SK-N-SH treated with all-trans-retinoic acid at 6 μM for 48 hours (cell line): ENCODE measurements around the gene LRP5.
"Not testable (repeated sequence)": the region's sequence is repeated elsewhere in the genome, so short reads cannot be mapped to it uniquely, and the experiment has no call there.

Experiments used
- ATAC-seq: fragments of 200-7000 bp; cut with Tn5 transposase; 3 replicates; pipeline ENCODE4 v1.9.1; 2020; ENCODE audit warnings: mild to moderate bottlenecking, moderate library complexity
- ARNTL ChIP-seq: fragments of 450-650 bp; formaldehyde crosslinking; IDR thresholded peaks from 2 replicates; pipeline ENCODE4 v1.5.0; 2020; ENCODE audit warnings: low read depth, mild to moderate bottlenecking, moderate library complexity, borderline replicate concordance
- BACH2 ChIP-seq: fragments of 250-450 bp; sonication (Bioruptor Pico); IDR thresholded peaks from 2 replicates; pipeline ENCODE4 v1.9.0; 2021; ENCODE audit warnings: mild to moderate bottlenecking, borderline replicate concordance
- CSDC2 ChIP-seq: fragments of 250-450 bp; sonication (Bioruptor Pico); IDR thresholded peaks from 2 replicates; pipeline ENCODE4 v1.5.0; 2020; ENCODE audit warnings: mild to moderate bottlenecking, moderate library complexity
- ESRRG ChIP-seq: fragments of 250-450 bp; sonication (Bioruptor Pico); IDR thresholded peaks from 2 replicates; pipeline ENCODE4 v1.6.1; 2021; ENCODE audit warnings: mild to moderate bottlenecking
- GLIS3 ChIP-seq: fragments of 250-450 bp; sonication (Bioruptor Pico); IDR thresholded peaks from 2 replicates; pipeline ENCODE4 v1.5.0; 2020; ENCODE audit warnings: mild to moderate bottlenecking, moderate library complexity
- ISL1 ChIP-seq: fragments of 250-450 bp; sonication (Bioruptor Pico); IDR thresholded peaks from 2 replicates; pipeline ENCODE4 v2.1.2; 2022; ENCODE audit warnings: mild to moderate bottlenecking, moderate library complexity
- PPARA ChIP-seq: fragments of 250-450 bp; sonication (Bioruptor Pico); IDR thresholded peaks from 2 replicates; pipeline ENCODE4 v1.5.0; 2020; ENCODE audit warnings: mild to moderate bottlenecking, borderline replicate concordance
- RARB ChIP-seq: fragments of 250-450 bp; sonication (Bioruptor Pico); IDR thresholded peaks from 2 replicates; pipeline ENCODE4 v1.8.0; 2021; ENCODE audit warnings: mild to moderate bottlenecking, moderate library complexity
- SNAI2 ChIP-seq: fragments of 250-450 bp; sonication (Bioruptor Pico); IDR thresholded peaks from 2 replicates; pipeline ENCODE4 v1.5.0; 2020; ENCODE audit warnings: mild to moderate bottlenecking, moderate library complexity
- TCF4 ChIP-seq: fragments of 250-450 bp; sonication (Bioruptor Pico); IDR thresholded peaks from 2 replicates; pipeline ENCODE4 v1.8.0; 2021; ENCODE audit warnings: mild to moderate bottlenecking, moderate library complexity, borderline replicate concordance
- TOX ChIP-seq: fragments of 250-450 bp; sonication (Bioruptor Pico); IDR thresholded peaks from 2 replicates; pipeline ENCODE4 v1.8.0; 2021; ENCODE audit warnings: mild to moderate bottlenecking, moderate library complexity, borderline replicate concordance
- ZC3H10 ChIP-seq: fragments of 250-450 bp; sonication (Bioruptor Pico); IDR thresholded peaks from 2 replicates; pipeline ENCODE4 v1.5.1; 2021; ENCODE audit warnings: mild to moderate bottlenecking, moderate library complexity
- ZNF565 ChIP-seq: fragments of 450-650 bp; formaldehyde crosslinking; conservative IDR thresholded peaks from 2 replicates; pipeline ENCODE4 v1.5.0; 2020; ENCODE audit warnings: low read depth, mild to moderate bottlenecking, moderate library complexity
- ZNF70 ChIP-seq: fragments of 450-650 bp; formaldehyde crosslinking; IDR thresholded peaks from 2 replicates; pipeline ENCODE4 v1.5.0; 2020; ENCODE audit warnings: mild to moderate bottlenecking, moderate library complexity
- ZNF8 ChIP-seq: fragments of 450-650 bp; formaldehyde crosslinking; IDR thresholded peaks from 2 replicates; pipeline ENCODE4 v1.5.0; 2020; ENCODE audit warnings: mild to moderate bottlenecking, moderate library complexity
- TF ChIP-seq, protein P1 (sequence below): fragments of 250-450 bp; sonication (Bioruptor Pico); IDR thresholded peaks from 2 replicates; pipeline ENCODE4 v1.5.1; 2020; ENCODE audit warnings: low read depth, mild to moderate bottlenecking, moderate library complexity
- TF ChIP-seq, protein P2 (sequence below): fragments of 250-450 bp; sonication (Bioruptor Pico); IDR thresholded peaks from 2 replicates; pipeline ENCODE4 v1.8.0; 2021; ENCODE audit warnings: low read depth, mild to moderate bottlenecking, moderate library complexity, borderline replicate concordance
- TF ChIP-seq, protein P3 (sequence below): fragments of 250-450 bp; sonication (Bioruptor Pico); IDR thresholded peaks from 2 replicates; pipeline ENCODE4 v1.5.1; 2021; ENCODE audit warnings: mild to moderate bottlenecking, moderate library complexity
- TF ChIP-seq, protein P4 (sequence below): fragments of 250-450 bp; sonication (Bioruptor Pico); IDR thresholded peaks from 2 replicates; pipeline ENCODE4 v1.5.0; 2020; ENCODE audit warnings: mild to moderate bottlenecking, moderate library complexity
- TF ChIP-seq, protein P5 (sequence below): fragments of 250-450 bp; sonication (Bioruptor Pico); IDR thresholded peaks from 2 replicates; pipeline ENCODE4 v1.8.0; 2020; ENCODE audit warnings: mild to moderate bottlenecking, moderate library complexity, borderline replicate concordance

The LRP5 gene

DNA sequence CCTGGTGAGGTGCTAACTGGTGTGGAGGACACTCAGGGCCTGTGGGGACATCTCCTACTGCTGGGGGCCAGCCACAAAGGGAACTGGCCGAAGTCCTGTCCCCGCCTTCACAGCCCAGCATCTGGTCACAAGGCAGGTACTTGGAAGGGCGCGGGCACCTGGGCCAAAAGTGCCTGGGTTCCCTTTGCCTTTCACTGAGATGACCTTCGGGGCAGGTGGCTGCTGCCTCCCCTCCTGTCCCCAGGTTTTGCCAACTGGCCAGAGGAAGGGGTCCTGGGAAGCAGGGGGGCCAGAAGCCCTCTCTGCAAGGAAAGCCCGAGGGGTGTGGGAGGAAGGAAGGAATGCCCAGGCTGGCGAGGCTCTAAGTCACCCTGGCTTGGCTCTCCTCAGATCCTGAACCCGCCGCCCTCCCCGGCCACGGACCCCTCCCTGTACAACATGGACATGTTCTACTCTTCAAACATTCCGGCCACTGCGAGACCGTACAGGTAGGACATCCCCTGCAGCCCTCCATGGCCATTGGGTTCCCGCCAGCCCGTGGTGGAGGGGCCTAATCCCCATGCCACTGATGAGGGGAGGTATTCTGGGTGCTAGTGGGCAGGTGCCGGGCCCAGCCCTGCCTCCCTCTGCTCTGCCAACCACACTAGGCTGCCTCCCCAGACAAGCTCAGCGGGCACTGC, 133.8 kb downstream of the LRP5 start:
- TF ChIP-seq ZNF70 (CRISPR knock-in tag) (no peak), BACH2 (CRISPR knock-in tag) (no peak), ZNF8 (no peak)
- TF ChIP-seq, all 23 proteins: peak for 0
- no peak for ATAC-seq

DNA sequence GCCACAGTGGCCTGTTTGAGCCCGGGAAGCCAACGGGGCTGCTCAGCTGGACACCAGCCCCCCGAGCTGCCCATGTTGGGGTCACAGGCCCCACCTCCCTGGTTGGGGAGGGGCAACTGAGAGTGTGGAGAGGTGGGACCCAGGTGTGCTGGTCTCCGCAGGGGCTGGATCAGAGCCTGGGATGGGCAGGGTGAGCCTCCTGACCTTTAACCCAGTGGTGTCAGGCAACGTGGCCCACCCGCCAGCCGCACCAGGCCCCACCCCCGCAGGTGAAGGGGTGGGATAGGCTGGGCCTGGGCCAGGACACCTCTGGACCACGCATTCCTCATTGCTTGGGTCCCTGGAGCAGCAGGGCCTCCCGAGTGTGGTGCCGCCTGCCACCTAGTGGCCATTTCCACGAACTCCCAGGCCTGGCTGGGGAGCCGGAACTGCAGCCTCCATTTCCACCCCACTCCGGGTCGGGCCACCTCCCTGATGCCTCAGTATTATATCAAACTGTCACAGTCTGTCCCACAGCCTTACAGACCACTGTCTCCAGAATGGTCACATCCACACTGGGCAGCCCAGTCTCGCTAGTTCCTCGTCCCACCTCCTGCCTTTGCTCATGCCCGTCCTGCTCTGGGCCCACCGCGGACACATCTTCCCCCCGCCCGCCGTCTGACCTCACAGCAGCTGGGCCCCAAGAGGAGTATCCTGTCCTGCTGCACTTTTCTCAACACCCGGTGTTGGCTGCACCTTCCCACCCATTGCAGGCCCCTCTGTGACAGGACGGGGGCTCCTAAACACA, 134.8 kb downstream of the LRP5 start:
- no peak for TF ChIP-seq ZNF70 (CRISPR knock-in tag)
- TF ChIP-seq ESRRG (CRISPR knock-in tag), result no peak
- TF ChIP-seq SNAI2 (CRISPR knock-in tag), result no peak
- TF ChIP-seq, protein P1, sequence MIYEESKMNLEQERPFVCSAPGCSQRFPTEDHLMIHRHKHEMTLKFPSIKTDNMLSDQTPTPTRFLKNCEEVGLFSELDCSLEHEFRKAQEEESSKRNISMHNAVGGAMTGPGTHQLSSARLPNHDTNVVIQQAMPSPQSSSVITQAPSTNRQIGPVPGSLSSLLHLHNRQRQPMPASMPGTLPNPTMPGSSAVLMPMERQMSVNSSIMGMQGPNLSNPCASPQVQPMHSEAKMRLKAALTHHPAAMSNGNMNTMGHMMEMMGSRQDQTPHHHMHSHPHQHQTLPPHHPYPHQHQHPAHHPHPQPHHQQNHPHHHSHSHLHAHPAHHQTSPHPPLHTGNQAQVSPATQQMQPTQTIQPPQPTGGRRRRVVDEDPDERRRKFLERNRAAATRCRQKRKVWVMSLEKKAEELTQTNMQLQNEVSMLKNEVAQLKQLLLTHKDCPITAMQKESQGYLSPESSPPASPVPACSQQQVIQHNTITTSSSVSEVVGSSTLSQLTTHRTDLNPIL (CRISPR knock-in tag), result no peak
- no peak for TF ChIP-seq ZNF565 (CRISPR knock-in tag)
- no peak for TF ChIP-seq ISL1
- TF ChIP-seq PPARA, result no peak
- TF ChIP-seq, protein P2, sequence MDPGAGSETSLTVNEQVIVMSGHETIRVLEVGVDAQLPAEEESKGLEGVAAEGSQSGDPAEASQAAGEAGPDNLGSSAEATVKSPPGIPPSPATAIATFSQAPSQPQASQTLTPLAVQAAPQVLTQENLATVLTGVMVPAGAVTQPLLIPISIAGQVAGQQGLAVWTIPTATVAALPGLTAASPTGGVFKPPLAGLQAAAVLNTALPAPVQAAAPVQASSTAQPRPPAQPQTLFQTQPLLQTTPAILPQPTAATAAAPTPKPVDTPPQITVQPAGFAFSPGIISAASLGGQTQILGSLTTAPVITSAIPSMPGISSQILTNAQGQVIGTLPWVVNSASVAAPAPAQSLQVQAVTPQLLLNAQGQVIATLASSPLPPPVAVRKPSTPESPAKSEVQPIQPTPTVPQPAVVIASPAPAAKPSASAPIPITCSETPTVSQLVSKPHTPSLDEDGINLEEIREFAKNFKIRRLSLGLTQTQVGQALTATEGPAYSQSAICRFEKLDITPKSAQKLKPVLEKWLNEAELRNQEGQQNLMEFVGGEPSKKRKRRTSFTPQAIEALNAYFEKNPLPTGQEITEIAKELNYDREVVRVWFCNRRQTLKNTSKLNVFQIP (CRISPR knock-in tag), result no peak
- TF ChIP-seq RARB (CRISPR knock-in tag), result no peak
- no peak for TF ChIP-seq CSDC2 (CRISPR knock-in tag)
- TF ChIP-seq TOX (CRISPR knock-in tag), result no peak
- TF ChIP-seq, protein P3, sequence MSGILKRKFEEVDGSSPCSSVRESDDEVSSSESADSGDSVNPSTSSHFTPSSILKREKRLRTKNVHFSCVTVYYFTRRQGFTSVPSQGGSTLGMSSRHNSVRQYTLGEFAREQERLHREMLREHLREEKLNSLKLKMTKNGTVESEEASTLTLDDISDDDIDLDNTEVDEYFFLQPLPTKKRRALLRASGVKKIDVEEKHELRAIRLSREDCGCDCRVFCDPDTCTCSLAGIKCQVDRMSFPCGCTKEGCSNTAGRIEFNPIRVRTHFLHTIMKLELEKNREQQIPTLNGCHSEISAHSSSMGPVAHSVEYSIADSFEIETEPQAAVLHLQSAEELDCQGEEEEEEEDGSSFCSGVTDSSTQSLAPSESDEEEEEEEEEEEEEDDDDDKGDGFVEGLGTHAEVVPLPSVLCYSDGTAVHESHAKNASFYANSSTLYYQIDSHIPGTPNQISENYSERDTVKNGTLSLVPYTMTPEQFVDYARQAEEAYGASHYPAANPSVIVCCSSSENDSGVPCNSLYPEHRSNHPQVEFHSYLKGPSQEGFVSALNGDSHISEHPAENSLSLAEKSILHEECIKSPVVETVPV, result no peak
- TF ChIP-seq TCF4, result no peak
- no peak for TF ChIP-seq ARNTL (CRISPR knock-in tag)
- TF ChIP-seq, protein P4, sequence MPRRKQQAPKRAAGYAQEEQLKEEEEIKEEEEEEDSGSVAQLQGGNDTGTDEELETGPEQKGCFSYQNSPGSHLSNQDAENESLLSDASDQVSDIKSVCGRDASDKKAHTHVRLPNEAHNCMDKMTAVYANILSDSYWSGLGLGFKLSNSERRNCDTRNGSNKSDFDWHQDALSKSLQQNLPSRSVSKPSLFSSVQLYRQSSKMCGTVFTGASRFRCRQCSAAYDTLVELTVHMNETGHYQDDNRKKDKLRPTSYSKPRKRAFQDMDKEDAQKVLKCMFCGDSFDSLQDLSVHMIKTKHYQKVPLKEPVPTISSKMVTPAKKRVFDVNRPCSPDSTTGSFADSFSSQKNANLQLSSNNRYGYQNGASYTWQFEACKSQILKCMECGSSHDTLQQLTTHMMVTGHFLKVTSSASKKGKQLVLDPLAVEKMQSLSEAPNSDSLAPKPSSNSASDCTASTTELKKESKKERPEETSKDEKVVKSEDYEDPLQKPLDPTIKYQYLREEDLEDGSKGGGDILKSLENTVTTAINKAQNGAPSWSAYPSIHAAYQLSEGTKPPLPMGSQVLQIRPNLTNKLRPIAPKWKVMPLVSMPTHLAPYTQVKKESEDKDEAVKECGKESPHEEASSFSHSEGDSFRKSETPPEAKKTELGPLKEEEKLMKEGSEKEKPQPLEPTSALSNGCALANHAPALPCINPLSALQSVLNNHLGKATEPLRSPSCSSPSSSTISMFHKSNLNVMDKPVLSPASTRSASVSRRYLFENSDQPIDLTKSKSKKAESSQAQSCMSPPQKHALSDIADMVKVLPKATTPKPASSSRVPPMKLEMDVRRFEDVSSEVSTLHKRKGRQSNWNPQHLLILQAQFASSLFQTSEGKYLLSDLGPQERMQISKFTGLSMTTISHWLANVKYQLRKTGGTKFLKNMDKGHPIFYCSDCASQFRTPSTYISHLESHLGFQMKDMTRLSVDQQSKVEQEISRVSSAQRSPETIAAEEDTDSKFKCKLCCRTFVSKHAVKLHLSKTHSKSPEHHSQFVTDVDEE (CRISPR knock-in tag), result no peak
- TF ChIP-seq, all 23 proteins: peak for 0
- ATAC-seq, result peak; percentile 99

DNA sequence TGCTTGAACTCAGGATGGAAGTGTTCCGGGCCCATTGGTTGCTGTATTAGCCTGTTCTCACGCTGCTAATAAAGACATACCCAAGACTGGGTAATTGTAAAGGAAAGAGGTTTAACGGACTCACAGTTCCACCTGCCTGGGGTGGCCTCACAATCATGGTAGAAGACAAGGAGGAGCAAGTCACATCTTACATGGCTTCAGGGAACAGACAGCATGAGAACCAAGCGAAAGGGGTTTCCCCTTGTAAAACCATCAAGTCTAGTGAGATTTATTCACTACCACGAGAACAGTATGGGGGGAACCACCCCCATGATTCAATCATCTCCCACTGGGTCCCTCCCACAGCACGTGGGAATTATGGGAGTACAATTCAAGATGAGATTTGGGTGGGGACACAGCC, 135.5 kb downstream of the LRP5 start:
- ATAC-seq, result not testable (repeated sequence)

DNA sequence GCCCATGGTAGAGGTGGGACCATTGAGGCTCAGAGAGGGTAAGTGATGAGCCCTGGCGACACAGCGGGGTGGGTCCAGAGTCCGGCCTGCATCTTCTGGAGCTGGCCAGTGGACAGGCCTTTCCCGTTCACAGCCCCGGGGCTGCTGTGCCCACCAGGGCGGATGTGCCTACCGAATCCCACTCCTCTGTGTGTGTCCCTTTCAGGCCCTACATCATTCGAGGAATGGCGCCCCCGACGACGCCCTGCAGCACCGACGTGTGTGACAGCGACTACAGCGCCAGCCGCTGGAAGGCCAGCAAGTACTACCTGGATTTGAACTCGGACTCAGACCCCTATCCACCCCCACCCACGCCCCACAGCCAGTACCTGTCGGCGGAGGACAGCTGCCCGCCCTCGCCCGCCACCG, 136.2 kb downstream of the LRP5 start:
- TF ChIP-seq, protein P5, sequence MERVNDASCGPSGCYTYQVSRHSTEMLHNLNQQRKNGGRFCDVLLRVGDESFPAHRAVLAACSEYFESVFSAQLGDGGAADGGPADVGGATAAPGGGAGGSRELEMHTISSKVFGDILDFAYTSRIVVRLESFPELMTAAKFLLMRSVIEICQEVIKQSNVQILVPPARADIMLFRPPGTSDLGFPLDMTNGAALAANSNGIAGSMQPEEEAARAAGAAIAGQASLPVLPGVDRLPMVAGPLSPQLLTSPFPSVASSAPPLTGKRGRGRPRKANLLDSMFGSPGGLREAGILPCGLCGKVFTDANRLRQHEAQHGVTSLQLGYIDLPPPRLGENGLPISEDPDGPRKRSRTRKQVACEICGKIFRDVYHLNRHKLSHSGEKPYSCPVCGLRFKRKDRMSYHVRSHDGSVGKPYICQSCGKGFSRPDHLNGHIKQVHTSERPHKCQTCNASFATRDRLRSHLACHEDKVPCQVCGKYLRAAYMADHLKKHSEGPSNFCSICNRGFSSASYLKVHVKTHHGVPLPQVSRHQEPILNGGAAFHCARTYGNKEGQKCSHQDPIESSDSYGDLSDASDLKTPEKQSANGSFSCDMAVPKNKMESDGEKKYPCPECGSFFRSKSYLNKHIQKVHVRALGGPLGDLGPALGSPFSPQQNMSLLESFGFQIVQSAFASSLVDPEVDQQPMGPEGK (CRISPR knock-in tag), result no peak
- TF ChIP-seq RARB (CRISPR knock-in tag) (no peak), TCF4 (no peak), GLIS3 (CRISPR knock-in tag) (no peak), ZNF8 (no peak), TOX (CRISPR knock-in tag) (no peak), ISL1 (no peak), ZC3H10 (CRISPR knock-in tag) (no peak), SNAI2 (CRISPR knock-in tag) (no peak)
- ATAC-seq, result no peak
